Medulla oblongata (tissue), 1 donor: Measurements from ENCODE around the gene NRSN2.
A peak's percentile ranks its signal among the peaks of the same experiment; 100 is the strongest.
"Not testable (repeated sequence)": the region's sequence is repeated elsewhere in the genome, so short reads cannot be mapped to it uniquely, and the experiment has no call there.

Experiments
- DNase-seq: peaks from one replicate; pipeline ENCODE4 v3.0.0-alpha.2; 2015; ENCODE audit errors: extremely low spot score

Gene NRSN2

DNA sequence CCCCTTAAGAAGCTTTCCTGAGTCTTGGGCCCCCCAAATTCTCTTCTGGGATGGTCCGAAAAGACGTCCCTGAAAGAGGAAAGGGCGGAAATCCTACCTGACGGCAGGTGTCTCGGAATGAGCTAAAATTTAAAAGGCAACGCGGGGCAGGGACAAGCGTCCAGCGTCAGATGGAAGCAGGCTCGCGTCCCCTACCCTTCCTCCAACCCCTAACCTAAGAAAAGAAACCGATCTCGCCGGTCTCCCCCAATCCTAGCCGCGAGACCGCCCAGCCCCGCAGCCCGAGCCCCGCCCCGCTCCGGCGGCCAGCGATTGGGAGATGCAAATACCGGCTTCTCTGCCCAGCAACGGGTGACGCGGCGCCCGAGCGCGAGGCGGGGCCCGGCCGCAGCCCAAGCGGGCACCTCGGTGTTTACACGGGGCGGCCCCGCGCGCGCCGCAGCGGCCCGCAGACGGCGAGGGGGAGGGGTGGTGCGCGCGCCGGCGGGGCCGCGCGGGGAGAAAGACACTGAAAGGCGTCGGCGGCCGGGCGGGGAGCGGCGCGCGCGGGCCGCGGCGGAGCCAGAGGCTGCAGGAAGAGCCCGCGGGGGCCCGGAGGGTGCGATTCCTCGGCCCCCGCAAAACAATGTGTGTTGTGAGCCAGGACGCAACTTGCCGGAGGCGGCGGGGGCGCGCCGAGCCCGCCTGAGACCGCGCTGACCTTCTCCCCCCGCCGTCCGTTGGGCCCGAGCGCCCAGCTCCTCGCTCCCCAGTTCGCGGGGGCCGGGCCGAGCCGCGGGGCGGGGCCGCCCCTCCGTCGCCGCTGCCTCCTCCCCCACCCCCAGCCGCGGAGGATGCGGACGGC, 21.6 kb upstream of the NRSN2 start, which contains the start of gene SOX12:
TSS of gene SOX12 (plus strand) at position 508 of the 844 bp plus-strand sequence. CDS start 373 bp downstream, outside the sequence.
- DNase-seq, result peak; percentile 97

DNA sequence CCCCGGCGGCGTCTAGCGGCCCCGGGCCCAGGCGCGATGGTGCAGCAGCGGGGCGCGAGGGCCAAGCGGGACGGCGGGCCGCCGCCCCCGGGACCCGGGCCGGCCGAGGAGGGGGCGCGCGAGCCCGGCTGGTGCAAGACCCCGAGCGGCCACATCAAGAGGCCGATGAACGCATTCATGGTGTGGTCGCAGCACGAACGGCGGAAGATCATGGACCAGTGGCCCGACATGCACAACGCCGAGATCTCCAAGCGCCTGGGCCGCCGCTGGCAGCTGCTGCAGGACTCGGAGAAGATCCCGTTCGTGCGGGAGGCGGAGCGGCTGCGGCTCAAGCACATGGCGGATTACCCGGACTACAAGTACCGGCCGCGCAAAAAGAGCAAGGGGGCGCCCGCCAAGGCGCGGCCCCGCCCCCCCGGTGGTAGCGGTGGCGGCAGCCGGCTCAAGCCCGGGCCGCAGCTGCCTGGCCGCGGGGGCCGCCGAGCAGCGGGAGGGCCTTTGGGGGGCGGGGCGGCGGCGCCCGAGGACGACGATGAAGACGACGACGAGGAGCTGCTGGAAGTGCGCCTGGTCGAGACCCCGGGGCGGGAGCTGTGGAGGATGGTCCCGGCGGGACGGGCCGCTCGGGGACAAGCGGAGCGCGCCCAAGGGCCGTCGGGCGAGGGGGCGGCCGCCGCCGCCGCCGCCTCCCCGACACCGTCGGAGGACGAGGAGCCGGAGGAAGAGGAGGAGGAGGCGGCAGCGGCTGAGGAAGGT, 20.8 kb upstream of the NRSN2 start:
- peak; percentile 58 for DNase-seq

DNA sequence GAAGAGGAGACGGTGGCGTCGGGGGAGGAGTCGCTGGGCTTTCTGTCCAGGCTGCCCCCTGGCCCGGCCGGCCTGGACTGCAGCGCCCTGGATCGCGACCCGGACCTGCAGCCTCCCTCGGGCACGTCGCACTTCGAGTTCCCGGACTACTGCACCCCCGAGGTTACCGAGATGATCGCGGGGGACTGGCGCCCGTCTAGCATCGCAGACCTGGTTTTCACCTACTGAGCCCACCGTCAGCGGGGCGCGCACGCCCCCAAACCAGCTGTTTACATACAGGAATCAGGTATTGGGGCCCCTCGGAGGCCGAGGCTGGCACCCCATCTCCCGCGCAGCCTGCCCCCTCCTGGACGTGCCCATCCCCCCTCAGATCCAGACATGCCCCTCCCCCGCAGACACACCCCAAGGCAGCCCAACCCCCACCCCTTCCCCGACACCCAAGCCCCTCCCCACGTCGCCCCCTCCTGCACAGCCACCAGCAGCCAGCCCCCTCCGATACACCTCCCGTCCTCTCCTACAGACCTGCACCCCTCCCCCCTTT, 20.2 kb upstream of the NRSN2 start:
- DNase-seq, result no peak

DNA sequence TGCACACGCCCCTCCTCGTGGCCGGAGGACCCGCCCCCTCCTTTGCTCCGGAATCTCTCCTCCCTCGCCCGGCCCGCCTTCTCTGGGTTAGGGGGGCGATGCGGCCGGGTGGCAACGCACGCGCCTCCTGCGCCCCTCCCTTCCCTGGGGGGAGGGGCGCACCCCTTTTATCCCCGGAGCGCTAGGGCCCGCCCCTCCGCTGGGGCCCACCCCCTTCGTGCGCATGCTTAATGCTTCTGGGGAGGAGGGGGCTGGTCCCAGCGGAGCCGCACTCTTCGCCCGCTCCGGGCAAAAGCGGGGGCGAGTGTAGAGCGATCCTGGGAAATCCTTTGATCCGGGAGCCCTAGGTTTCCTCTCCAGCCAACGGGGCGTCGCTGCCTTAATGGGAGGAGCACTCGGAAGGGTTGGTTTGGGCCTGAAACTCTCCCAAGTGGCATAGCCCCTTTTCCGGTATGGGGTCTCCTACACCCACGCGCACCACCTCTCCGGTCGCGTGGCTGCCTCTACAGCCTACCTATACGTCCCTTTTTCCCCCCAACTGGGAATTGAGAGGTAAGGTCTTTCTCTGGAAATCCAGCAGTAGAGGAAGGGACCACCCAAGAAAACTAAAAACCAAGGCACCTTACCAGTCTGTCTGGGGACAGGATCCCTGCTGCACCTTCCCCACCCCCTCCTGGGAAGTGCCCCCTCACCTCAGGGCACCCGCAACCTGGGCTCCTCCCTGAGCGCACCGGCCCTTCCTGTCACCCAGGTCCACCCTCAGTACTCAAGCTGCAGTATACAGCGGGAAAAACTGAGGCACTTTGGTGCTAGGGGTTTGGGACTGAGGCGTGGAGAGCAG, 19.5 kb upstream of the NRSN2 start:
- peak; percentile 92 for DNase-seq

DNA sequence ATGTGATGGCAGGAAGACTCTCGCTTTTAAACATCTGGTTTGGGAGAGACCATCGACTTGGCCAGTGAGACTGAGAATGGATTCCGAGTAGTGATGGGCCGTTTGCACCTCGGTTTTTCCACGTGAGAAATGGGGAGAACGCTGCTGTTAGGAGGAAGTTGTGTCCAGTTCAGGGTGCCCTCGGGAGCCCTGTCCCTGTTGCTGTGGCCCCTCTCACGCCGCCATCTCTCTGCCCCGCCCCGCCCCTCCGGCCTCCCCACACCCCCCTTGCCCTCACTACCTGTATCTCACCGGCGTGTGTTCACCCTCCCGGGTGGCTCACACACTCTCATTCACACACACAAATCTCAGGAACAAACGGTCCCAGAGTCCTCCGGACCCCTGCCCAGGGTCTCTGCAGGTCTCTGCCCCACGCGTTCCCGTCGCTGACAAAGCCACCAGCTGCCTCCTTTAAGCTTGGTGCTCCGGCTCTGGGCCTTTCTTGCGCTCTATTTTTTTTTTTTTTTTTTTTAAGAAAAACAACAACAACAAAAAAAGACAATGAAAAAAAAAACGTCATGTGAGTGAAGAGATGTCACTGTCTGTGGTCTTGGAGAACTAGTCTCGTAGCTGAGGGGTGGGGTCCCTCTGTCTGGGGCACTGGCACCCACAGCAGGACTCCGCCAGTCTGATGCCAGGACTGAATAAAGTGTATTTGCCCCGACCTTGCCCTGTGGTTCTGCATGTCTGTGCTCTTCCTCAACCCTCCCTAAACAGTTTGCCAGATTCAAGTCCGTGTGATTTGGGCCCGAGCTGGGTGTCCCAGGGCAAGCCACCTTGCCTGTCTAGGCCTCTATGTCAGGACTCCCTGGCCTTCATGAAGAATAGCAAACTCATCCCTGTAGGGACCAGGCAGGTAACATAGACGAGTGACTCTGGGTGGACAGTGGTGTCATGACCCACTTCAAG, 18.6 kb upstream of the NRSN2 start:
- DNase-seq, result peak; percentile 8

DNA sequence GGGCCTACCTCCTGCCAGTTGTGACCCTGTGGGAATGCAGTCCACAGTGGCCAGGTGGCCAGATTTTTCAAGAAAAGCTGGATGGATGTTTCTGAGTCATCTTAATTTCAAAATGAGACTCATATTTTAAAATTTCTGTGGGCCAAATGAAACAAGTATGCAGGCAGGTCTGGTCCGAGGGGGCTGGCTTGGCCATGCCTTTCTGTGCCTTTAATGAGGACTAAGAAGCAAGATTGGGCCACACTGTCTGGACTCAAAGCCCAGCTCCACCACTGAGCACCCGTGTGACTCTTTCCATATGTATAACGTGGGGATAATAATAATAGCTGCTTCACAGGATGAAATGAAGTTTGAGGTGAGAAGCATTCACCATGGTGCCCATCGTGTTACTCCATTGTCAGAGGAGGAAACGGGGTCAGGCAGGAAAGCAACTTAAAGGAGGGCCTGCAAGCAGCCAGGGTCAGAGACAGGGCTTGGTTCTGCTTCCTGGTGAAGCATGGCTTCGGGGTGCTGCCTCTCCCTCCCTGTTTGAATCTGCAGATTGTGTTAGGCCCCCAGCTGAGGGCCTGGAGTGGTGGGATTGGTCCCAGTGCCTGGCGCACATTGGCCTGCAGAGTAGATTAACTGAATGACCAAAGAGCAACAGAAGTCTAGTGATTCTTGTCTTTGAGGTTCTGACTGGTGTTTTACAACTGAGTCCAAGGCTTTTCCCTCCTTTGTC, 17.8 kb upstream of the NRSN2 start:
- no peak for DNase-seq

DNA sequence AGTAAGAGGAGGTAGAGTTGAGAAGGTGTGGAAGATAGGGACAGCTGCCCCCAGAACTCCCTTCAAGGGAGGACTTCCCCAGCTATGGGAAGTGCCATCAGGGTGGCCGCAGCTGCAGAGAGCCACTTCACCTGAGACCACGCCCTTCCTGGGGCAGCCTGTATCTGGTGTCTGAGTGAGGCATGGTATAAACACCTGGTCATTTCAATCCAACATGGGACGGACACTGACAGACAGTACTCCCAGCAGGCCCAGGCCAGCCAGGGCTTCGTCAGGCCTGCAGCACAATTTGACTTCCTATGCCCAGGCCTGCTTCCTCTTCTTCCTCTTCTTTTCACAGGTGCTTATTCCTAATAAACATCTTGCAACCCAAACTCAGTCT, 17.1 kb upstream of the NRSN2 start:
- DNase-seq, result no peak

DNA sequence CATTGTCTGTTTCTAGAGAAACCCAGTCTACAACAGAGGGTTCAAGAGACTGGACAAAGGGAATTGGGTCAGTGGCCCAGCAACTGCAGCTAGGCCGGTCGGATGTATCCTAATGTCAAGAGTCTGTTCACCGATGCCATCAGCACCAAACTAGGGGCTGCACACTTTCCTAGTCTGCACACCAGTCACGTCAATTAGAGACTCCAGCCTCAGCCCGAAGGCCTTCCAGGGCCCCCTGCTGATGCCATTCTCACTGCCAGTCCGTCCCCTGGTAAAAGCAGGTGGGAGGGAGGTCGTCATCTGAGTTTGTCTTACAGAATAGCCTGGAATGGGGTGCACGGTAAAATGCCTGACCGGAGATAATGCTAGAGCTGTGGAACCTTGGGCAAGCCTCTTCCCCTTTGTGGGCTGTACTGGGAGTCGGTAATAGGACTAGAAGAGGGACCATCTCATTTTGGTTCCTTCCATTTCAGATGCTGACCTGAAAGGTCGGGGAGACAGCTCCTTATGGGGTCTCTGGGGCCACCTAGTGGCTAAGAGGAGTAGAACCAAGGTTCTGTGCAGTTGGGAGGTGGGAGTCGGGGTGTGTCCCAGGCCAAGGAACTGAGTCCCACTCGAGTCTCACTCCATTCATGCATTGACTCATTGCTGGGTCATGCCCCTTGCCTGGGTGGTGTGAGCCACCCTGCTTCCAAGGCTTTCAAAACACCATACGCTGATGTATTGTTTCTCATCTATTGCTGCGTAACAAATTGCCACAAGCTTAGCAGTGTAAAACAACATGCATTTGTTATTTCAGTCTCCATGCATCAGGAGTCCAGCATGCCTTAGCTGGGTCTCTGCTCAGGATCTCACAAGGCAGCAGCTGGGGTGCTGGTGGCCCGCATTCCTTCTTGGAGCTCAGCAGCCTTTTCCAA, 16.4 kb upstream of the NRSN2 start:
- peak; percentile 80 for DNase-seq

DNA sequence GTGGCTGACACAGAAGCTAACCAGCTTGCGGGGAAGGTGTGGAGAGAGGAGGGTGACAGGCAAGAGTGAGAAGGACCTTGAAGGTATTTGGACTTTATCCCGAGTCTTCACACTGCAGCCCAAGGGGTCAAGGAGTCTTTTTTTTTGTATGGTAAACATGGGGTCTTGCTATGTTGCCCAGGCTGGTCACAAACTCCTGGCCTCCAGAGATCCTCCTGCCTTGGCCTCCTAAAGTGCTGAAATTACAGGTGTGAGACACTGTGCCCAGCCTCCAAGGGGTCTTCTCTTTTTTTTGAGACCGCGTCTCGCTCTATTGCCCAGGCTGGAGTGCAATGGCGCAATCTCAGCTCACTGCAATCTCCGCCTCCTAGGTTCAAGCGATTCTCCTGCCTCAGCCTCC, 12.3 kb upstream of the NRSN2 start:
- no peak for DNase-seq

DNA sequence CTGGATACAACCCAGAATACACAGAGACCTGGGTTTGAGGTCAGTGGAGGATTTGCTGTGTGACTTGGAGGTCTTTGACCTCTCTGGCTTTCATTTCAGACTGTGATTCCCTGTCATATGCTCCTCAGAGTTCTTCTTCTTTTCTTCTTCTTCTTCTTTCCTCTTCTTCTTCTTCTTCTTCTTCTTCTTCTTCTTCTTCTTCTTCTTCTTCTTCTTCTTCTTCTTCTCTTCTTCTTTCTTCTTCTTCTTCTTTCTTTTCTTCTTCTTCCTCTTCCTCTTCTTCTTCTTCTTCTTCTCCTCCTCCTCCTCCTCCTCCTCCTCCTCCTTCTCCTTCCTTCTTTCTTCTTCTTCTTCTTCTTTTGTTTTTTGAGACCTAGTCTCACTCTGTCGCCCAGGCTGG, 10.9 kb upstream of the NRSN2 start:
- DNase-seq, result not testable (repeated sequence)

DNA sequence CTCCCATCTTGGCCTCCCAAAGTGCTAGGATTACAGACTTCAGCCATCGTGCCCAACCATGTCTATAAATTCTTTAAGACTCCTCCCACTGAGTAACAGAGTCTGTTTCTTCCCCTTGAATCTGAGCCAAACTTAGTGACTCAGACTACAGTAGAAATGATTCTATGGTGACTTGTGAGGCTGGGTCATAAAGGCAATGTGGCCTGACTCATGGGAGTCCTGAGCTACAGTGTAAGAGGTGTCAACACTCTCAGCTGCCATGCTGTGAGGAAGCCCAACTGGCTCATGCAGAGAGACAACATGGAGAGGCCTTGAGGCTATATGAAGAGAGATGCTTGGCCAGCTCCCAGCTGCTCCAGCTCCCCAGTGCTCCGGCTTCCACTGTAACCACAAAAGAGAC, 5.2 kb upstream of the NRSN2 start:
- no peak for DNase-seq

DNA sequence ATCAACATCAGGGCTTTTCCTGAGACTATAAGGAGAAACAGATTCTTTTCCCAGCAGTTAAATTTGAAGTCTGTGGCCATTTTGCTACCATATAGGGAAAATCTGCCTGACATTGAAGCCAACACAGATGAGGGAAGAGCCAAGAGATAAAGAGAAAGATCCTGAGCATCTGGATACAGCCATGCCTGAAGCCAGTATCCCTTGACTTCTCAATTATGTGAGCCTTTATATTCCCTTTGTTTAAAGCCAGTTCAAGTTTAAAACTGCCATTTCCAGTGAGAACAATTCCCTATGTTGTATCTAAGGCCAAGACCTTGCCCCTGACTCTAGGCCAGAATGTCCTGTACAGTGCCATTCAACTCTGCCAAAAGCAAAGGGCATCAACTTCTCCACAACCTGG, 3.8 kb upstream of the NRSN2 start:
- no peak for DNase-seq

DNA sequence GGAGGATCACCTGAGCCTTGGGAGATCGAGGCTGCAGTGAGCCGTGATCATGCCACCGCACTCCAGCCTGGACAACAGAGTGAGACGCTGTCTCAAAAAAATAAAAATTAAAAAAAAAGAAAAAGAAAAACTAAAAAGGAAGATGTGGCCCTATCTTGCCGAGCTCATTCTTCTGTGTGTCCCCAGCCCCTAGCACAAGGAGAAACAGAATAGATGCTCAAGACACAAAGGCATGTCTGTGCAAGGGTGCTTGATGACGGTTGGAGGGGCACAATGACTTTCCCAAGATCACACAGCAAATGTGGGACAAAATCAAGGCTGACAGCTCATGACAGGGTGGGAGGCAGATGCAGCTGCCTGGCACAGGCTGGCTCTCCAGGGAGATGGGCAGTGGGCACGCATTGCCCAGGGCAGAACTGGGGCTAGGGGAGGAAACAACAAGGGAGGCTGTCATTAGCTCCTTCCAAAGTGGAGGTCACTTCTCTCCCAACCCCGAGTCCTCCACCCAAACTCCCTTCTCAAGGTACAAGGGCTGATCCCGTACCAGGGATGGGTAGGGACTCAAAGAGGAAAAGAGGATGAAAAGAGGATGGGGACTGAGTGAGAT, 775 bp upstream of the NRSN2 start:
- no peak for DNase-seq

DNA sequence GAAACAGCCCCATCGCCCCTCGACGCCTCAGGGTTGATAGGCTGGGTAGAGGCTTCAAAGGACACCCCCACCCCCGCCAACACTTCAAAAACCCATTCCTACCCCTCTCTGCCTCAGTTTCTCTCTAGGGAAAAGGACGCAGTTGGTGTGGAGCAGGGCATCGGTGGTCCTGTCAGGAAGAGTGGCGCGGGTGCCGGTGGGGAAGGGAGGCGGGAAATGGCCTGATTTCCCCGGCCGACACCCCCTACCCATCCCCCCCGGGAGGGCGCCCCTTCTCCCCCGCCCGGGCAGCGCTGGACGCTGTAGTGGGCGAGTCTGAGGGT, 367 bp downstream of the NRSN2 start:
- DNase-seq, result no peak

DNA sequence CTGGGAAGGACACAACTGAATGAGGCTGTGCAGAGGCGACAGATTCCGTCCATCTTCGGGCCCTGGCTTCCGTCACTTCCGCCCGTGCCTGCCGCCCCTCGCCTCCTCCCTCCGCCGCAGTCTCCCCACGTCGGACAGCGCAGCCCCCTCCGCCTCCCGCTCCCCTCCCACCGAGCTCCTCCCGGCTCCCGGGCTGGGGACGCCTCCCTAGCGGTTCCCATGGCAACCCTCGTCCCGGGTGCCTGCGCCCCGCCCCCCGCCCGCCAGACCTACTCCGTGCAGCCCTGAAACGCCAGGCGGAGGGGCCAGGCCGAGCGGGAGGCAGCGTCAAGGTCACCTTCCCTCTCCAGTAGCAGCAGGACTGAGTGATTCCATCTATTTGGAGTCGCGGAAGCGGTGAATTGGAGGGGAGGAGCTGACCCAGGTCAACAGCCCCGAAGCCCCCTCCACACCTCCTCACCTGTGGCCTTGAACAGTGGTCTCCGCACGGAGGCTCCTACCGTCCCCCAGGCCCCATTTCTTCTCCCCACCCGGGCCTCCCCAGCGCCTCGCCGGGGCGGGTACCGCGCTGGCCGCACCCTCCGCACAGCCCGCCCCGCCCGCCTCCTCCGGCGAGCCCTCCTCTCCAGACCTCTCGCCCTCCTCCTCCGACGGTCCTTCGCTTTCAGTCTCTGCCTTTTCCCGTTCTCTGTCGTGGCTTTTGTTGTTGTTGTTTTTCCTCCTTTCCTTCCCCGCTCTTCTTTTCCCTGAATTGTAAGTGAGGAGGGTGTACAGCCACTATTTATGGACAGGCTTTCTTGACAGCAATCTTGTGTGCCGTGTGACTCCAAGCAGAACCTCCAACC, 951 bp downstream of the NRSN2 start:
- DNase-seq, result peak; percentile 87

DNA sequence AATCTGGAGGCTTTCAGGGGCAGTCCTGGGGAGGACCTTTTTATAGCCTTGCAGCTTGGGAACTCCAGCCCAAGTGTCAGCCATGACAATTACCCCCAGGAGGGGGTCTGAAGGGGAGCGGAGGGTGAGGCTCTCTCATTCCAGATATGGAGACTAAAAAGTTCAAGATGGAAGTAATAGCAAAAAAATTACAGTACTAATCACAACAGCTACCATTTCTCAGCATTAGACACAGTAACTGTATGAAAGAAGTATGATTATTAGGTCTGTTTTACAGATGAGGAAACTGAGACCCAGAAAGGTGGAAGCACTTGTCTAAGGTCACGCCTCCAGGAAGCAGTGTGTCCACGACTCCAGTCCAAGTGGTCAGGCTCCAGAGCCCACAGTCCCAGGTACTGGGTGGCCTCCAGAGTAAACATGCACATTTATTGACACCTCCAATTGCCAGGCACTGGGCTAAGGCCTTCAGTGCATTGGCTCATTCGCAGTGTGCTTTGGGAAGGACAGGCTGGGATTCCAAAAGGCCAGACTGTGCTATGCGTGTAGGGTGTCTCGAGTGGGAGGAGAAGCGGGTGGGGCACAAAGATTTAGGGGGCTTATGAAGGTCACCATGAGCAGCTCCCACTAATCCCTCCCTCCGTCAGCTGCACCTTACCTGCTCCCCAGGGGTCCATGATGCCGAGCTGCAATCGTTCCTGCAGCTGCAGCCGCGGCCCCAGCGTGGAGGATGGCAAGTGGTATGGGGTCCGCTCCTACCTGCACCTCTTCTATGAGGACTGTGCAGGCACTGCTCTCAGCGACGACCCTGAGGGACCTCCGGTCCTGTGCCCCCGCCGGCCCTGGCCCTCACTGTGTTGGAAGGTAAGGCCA, 2.3 kb downstream of the NRSN2 start:
- no peak for DNase-seq

DNA sequence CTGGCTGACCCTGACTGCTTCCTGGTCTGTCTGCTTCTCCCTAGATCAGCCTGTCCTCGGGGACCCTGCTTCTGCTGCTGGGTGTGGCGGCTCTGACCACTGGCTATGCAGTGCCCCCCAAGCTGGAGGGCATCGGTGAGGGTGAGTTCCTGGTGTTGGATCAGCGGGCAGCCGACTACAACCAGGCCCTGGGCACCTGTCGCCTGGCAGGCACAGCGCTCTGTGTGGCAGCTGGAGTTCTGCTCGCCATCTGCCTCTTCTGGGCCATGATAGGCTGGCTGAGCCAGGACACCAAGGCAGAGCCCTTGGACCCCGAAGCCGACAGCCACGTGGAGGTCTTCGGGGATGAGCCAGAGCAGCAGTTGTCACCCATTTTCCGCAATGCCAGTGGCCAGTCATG, 6.3 kb downstream of the NRSN2 start:
- no peak for DNase-seq
